IMR-90 (cell line): ENCODE results near the gene RAET1G. TPM values are rescaled to one million over a fixed set of nuclear protein-coding genes. Genes with fewer than 3 reads are reported as not detected.

ENCODE experiments used
- ATAC-seq: fragments of 200-7000 bp; cut with Tn5 transposase; 2 replicates; pipeline ENCODE4 v1.9.1; 2020; ENCODE audit warnings: low read depth, mild to moderate bottlenecking, moderate library complexity
- BruUV-seq: library from RNA; stranded (reverse); fragments of 400-500 nt; replicated peaks from 2 replicates; lab custom pipeline; 2021; lab: Mats Ljungman, UMichigan
- CTCF ChIA-PET: fragments of 300-600 bp; formaldehyde crosslinking; extraction: SDS; loops from one replicate; lab custom pipeline; 2021; ENCODE audit warnings: antibody characterized with exemption; lab: Yijun Ruan, JAX
- POLR2A ChIA-PET: fragments of 300-600 bp; sonication (Branson Sonifier 250); formaldehyde crosslinking; loops from one replicate; lab custom pipeline; 2022; ENCODE audit warnings: antibody characterized with exemption; ENCODE audit not compliant: unreplicated experiment; lab: Charles Lee
- DNase-seq: peaks from one replicate; pipeline ENCODE4 v3.0.0; 2013
- H2AFZ ChIP-seq: replicated peaks from 2 replicates; pipeline ENCODE3; 2013; ENCODE audit warnings: low read length, mild to moderate bottlenecking; ENCODE audit not compliant: poor library complexity
- H2AK5ac ChIP-seq: 2 replicates; pipeline ENCODE4 v1.6.1; 2013; ENCODE audit warnings: low read depth, low read length, inconsistent platforms
- H2AK9ac ChIP-seq: replicated peaks from 2 replicates; pipeline ENCODE3; 2013; ENCODE audit warnings: mild to moderate bottlenecking, low read depth, low read length, moderate library complexity; ENCODE audit not compliant: poor library complexity
- H2BK120ac ChIP-seq: 2 replicates; pipeline ENCODE4 v1.6.1; 2013; ENCODE audit warnings: low read depth, low read length, inconsistent platforms
- H2BK15ac ChIP-seq: 3 replicates; pipeline ENCODE4 v1.6.1; 2013; ENCODE audit warnings: low read depth, low read length, inconsistent platforms
- H2BK20ac ChIP-seq: 2 replicates; pipeline ENCODE4 v1.6.1; 2013; ENCODE audit warnings: low read depth, mild to moderate bottlenecking, inconsistent platforms, low read length, moderate library complexity
- H2BK5ac ChIP-seq: 2 replicates; pipeline ENCODE4 v1.6.1; 2013; ENCODE audit warnings: mild to moderate bottlenecking, low read depth, low read length, inconsistent platforms; ENCODE audit not compliant: poor library complexity, severe bottlenecking
- H3K14ac ChIP-seq: replicated peaks from 2 replicates; pipeline ENCODE4 v1.6.1; 2013; ENCODE audit warnings: low read depth, low read length, inconsistent platforms
- H3K18ac ChIP-seq: 2 replicates; pipeline ENCODE4 v1.6.1; 2013; ENCODE audit warnings: low read depth, low read length, control low read depth
- H3K23ac ChIP-seq: 2 replicates; pipeline ENCODE4 v1.6.1; 2013; ENCODE audit warnings: low read depth, low read length, inconsistent platforms
- H3K27ac ChIP-seq: 2 replicates; pipeline ENCODE4 v1.5.1; 2013; ENCODE audit warnings: mild to moderate bottlenecking, control low read depth, low read length; ENCODE audit not compliant: insufficient read depth
- H3K27me3 ChIP-seq: 2 replicates; pipeline ENCODE4 v1.6.1; 2013; ENCODE audit warnings: low read length; ENCODE audit not compliant: control insufficient read depth, insufficient read depth
- H3K36me3 ChIP-seq: 2 replicates; pipeline ENCODE4 v1.6.1; 2013; ENCODE audit warnings: low read length, mixed read lengths; ENCODE audit not compliant: control insufficient read depth, insufficient read depth
- H3K4ac ChIP-seq: 2 replicates; pipeline ENCODE4 v1.6.1; 2013; ENCODE audit warnings: low read depth, low read length, inconsistent platforms
- H3K4me1 ChIP-seq: 2 replicates; pipeline ENCODE4 v1.6.1; 2013; ENCODE audit warnings: low read length, mixed read lengths; ENCODE audit not compliant: control insufficient read depth, insufficient read depth
- H3K4me2 ChIP-seq: 2 replicates; pipeline ENCODE4 v1.6.1; 2013; ENCODE audit warnings: low read depth, mild to moderate bottlenecking, control low read depth, low read length, moderate library complexity
- H3K4me3 ChIP-seq: 2 replicates; pipeline ENCODE4 v1.5.1; 2013; ENCODE audit warnings: low read depth, mild to moderate bottlenecking, control low read depth, low read length, moderate library complexity; ENCODE audit not compliant: insufficient read depth
- H3K56ac ChIP-seq: 2 replicates; pipeline ENCODE4 v1.6.1; 2013; ENCODE audit warnings: low read length, inconsistent platforms; ENCODE audit not compliant: insufficient read depth; ENCODE audit errors: extremely low read depth
- H3K79me1 ChIP-seq, 2 experiments: 2 replicates each; pipeline ENCODE4 v1.6.1; 2013; ENCODE audit warnings: low read length in 2 of 2, inconsistent platforms in 1 of 2, low read depth in 1 of 2
- H3K9ac ChIP-seq: 2 replicates; pipeline ENCODE4 v1.6.1; 2013; ENCODE audit warnings: low read depth, low read length, control low read depth
- H3K9me1 ChIP-seq: 2 replicates; pipeline ENCODE4 v1.6.1; 2013; ENCODE audit warnings: low read length, inconsistent platforms; ENCODE audit not compliant: insufficient read depth
- H3K9me3 ChIP-seq: 2 replicates; pipeline ENCODE4 v1.6.1; 2013; ENCODE audit warnings: low read length; ENCODE audit not compliant: control insufficient read depth, insufficient read depth
- H4K20me1 ChIP-seq: 2 replicates; pipeline ENCODE4 v1.6.1; 2013; ENCODE audit warnings: low read length, inconsistent platforms; ENCODE audit not compliant: insufficient read depth
- H4K5ac ChIP-seq: 2 replicates; pipeline ENCODE4 v1.6.1; 2013; ENCODE audit warnings: mild to moderate bottlenecking, low read depth, low read length, control low read depth
- H4K8ac ChIP-seq, 2 experiments: 2 replicates each; pipeline ENCODE4 v1.6.1; 2013; ENCODE audit warnings: low read depth in 2 of 2, low read length in 2 of 2, control low read depth in 1 of 2, inconsistent platforms in 1 of 2
- H4K91ac ChIP-seq: 2 replicates; pipeline ENCODE4 v1.6.1; 2013; ENCODE audit warnings: low read depth, low read length, inconsistent platforms; ENCODE audit not compliant: insufficient read depth
- BHLHE40 ChIP-seq: fragments of 150-350 bp; IDR thresholded peaks from 2 replicates; pipeline ENCODE4 v1.6.1; 2016; ENCODE audit warnings: mild to moderate bottlenecking, low read depth, low read length
- CEBPB ChIP-seq: IDR thresholded peaks from 2 replicates; pipeline ENCODE4 v1.6.1; 2012; ENCODE audit warnings: low read depth, low read length, improper control_type of control experiment
- CHD1 ChIP-seq: IDR thresholded peaks from 2 replicates; pipeline ENCODE4 v1.6.1; 2012; ENCODE audit warnings: low read depth, low read length, improper control_type of control experiment
- FOS ChIP-seq: fragments of 150-350 bp; IDR thresholded peaks from 2 replicates; pipeline ENCODE4 v1.6.1; 2016; ENCODE audit warnings: low read depth, low read length
- MAFK ChIP-seq: IDR thresholded peaks from 2 replicates; pipeline ENCODE4 v1.6.1; 2012; ENCODE audit warnings: low read depth, low read length, improper control_type of control experiment
- MAZ ChIP-seq: IDR thresholded peaks from 2 replicates; pipeline ENCODE4 v1.6.1; 2012; ENCODE audit warnings: low read depth, mild to moderate bottlenecking, low read length, improper control_type of control experiment, moderate library complexity, borderline replicate concordance
- MXI1 ChIP-seq: IDR thresholded peaks from 2 replicates; pipeline ENCODE4 v1.6.1; 2012; ENCODE audit warnings: low read depth, mild to moderate bottlenecking, low read length, moderate library complexity, borderline replicate concordance
- NFE2L2 ChIP-seq: fragments of 150-350 bp; IDR thresholded peaks from 2 replicates; pipeline ENCODE4 v1.6.1; 2016; ENCODE audit warnings: low read depth, mild to moderate bottlenecking, low read length
- POLR2A ChIP-seq: IDR thresholded peaks from 2 replicates; pipeline ENCODE4 v1.6.1; 2012; ENCODE audit warnings: mild to moderate bottlenecking, low read depth, low read length
- RAD21 ChIP-seq: IDR thresholded peaks from 2 replicates; pipeline ENCODE4 v1.6.1; 2012; ENCODE audit warnings: low read length, improper control_type of control experiment
- RCOR1 ChIP-seq: IDR thresholded peaks from 2 replicates; pipeline ENCODE4 v1.6.1; 2012; ENCODE audit warnings: mild to moderate bottlenecking, low read length, improper control_type of control experiment; ENCODE audit not compliant: insufficient replicate concordance
- RFX5 ChIP-seq: IDR thresholded peaks from 2 replicates; pipeline ENCODE4 v1.8.0; 2012; ENCODE audit warnings: low read depth, mild to moderate bottlenecking, low read length, moderate library complexity
- SMC3 ChIP-seq: fragments of 150-350 bp; IDR thresholded peaks from 2 replicates; pipeline ENCODE4 v1.6.1; 2016; ENCODE audit warnings: low read depth, mild to moderate bottlenecking, antibody characterized with exemption, low read length, moderate library complexity
- WGBS, 2 experiments: methylation state at CpG; one replicate each; pipeline versions ENCODE4 v1.1.5 to v1.1.7; 2013; ENCODE audit warnings: missing lambda C conversion rate in 2 of 2; ENCODE audit not compliant: insufficient read length in 1 of 2; ENCODE audit errors: extremely low coverage in 2 of 2; 5-methylcytosine and 5-hydroxymethylcytosine counted together
- dilution Hi-C: fragments of 300-500 bp; cut with HindIII; formaldehyde crosslinking; loops from one replicate; pipeline ENCODE4 v1.14.3; 2018; ENCODE audit warnings: low sequenced_read_pairs; ENCODE audit not compliant: unreplicated experiment
- in situ Hi-C: fragments of 300-500 bp; cut with MboI; formaldehyde crosslinking; loops from 3 replicates; pipeline ENCODE4 v1.14.3; 2019; ENCODE audit warnings: low sequenced_read_pairs, inconsistent platforms, mixed read lengths
- intact Hi-C: fragments of 100-400 bp; cut with micrococcal nuclease; formaldehyde crosslinking; loops from 2 replicates; pipeline ENCODE4 v1.10.0; 2022
- polyA plus RNA-seq, 3 experiments: library from polyadenylated mRNA; depleted of rRNA; stranded (reverse); fragments of >200 nt; gene quantifications; 2 replicates each; pipeline ENCODE4 v1.2.3, GENCODE V29; 2012; ENCODE audit warnings: low replicate concordance in 1 of 3
- total RNA-seq: library from RNA; depleted of rRNA; stranded (reverse); fragments of >200 nt; gene quantifications from 2 replicates; pipeline ENCODE4 v1.2.3, GENCODE V29; 2012
- TF ChIP-seq, protein P1 (sequence below): fragments of 150-350 bp; IDR thresholded peaks from 2 replicates; pipeline ENCODE4 v1.6.1; 2017; ENCODE audit warnings: mild to moderate bottlenecking, antibody characterized with exemption, low read length, low read depth
- TF ChIP-seq, protein P2 (sequence below): conservative IDR thresholded peaks from 2 replicates; pipeline ENCODE4 v1.5.1; 2012; ENCODE audit warnings: mild to moderate bottlenecking, low read depth, low read length, improper control_type of control experiment
- TF ChIP-seq, protein P3 (sequence below): fragments of 150-350 bp; IDR thresholded peaks from 2 replicates; pipeline ENCODE4 v1.6.1; 2016; ENCODE audit warnings: low read depth, mild to moderate bottlenecking, low read length, moderate library complexity, borderline replicate concordance

The RAET1G gene
- total and polyA plus RNA-seq, 2 of the 4 experiments (the other 2 are of a cell fraction) = 1.3 to 4.2 TPM

DNA sequence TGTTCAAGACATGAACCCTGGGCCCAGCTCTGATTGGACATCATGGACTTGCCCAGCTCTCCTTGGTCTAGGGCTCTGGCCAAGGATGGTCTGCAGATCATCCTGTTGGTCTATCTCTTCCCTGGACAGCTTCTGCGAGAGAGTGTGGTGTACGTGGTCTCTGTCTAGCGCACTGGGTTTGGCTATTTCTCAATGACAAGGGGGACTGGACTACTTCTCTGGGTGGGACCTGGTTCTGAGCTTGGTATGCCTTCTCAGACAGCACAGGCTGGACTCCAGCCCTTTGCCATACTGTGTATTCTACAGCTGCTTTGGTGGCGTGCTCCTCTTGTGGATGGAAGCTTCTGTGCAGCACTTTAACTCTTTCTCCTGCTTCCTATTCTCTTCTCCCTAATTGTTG is 16.5 kb downstream of the RAET1G start:
- Histone ChIP-seq H3K9me1 (no peaks in the 10 kb centered on the region), H2BK5ac (no peak overlapping the region), H3K18ac (no peak overlapping the region), H2BK20ac (no peak overlapping the region), H2AFZ (no peak overlapping the region), H3K56ac (no peak overlapping the region), H3K4me2 (no peak overlapping the region), H3K4ac (no peak overlapping the region), H3K27me3 (peaks cover 12% of the 10 kb centered on the region), H4K20me1 (no peaks in the 10 kb centered on the region), H2BK15ac (no peak overlapping the region), H3K4me1 (no peaks in the 10 kb centered on the region), H2AK5ac (no peak overlapping the region), H2BK120ac (no peak overlapping the region), H3K23ac (no peak overlapping the region), H3K9me3 (peaks cover 12% of the 10 kb centered on the region), H4K8ac (no peak overlapping the region), H3K36me3 (no peaks in the 10 kb centered on the region), H3K4me3 (no peak overlapping the region), H4K5ac (no peak overlapping the region), H4K91ac (no peak overlapping the region), H3K79me1 (no peaks in the 10 kb centered on the region), H3K14ac (no peak overlapping the region), H2AK9ac (no peak overlapping the region), H3K27ac (no peak overlapping the region), H3K9ac (no peak overlapping the region)
- intact Hi-C loops = no loop called here
- CTCF ChIA-PET = no interaction called here
- no TSS peak for BruUV-seq
- TF ChIP-seq, protein P1, sequence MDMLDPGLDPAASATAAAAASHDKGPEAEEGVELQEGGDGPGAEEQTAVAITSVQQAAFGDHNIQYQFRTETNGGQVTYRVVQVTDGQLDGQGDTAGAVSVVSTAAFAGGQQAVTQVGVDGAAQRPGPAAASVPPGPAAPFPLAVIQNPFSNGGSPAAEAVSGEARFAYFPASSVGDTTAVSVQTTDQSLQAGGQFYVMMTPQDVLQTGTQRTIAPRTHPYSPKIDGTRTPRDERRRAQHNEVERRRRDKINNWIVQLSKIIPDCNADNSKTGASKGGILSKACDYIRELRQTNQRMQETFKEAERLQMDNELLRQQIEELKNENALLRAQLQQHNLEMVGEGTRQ = no peak
- no peak for TF ChIP-seq MXI1
- TF ChIP-seq POLR2A = no peak
- TF ChIP-seq RFX5 = no peak
- no peak for TF ChIP-seq RCOR1
- no peak for TF ChIP-seq SMC3
- no peak for TF ChIP-seq CHD1
- no peak for TF ChIP-seq CEBPB
- TF ChIP-seq BHLHE40 = no peak
- no peak for TF ChIP-seq FOS
- no peak for TF ChIP-seq RAD21
- TF ChIP-seq, protein P2, sequence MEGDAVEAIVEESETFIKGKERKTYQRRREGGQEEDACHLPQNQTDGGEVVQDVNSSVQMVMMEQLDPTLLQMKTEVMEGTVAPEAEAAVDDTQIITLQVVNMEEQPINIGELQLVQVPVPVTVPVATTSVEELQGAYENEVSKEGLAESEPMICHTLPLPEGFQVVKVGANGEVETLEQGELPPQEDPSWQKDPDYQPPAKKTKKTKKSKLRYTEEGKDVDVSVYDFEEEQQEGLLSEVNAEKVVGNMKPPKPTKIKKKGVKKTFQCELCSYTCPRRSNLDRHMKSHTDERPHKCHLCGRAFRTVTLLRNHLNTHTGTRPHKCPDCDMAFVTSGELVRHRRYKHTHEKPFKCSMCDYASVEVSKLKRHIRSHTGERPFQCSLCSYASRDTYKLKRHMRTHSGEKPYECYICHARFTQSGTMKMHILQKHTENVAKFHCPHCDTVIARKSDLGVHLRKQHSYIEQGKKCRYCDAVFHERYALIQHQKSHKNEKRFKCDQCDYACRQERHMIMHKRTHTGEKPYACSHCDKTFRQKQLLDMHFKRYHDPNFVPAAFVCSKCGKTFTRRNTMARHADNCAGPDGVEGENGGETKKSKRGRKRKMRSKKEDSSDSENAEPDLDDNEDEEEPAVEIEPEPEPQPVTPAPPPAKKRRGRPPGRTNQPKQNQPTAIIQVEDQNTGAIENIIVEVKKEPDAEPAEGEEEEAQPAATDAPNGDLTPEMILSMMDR = no peak
- no peak for TF ChIP-seq MAFK
- no peak for TF ChIP-seq MAZ
- TF ChIP-seq NFE2L2 = no peak
- TF ChIP-seq, protein P3, sequence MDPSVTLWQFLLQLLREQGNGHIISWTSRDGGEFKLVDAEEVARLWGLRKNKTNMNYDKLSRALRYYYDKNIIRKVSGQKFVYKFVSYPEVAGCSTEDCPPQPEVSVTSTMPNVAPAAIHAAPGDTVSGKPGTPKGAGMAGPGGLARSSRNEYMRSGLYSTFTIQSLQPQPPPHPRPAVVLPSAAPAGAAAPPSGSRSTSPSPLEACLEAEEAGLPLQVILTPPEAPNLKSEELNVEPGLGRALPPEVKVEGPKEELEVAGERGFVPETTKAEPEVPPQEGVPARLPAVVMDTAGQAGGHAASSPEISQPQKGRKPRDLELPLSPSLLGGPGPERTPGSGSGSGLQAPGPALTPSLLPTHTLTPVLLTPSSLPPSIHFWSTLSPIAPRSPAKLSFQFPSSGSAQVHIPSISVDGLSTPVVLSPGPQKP = no peak
- POLR2A ChIA-PET = no interaction called here
- WGBS, 2 experiments = 96% methylated on average over 3 of the region's 4 CpGs; no CpG with 5 or more reads in 1 of the 2 experiments
- in situ Hi-C loops = no loop called here
- dilution Hi-C loops = no loop called here
- no peak for ATAC-seq
- DNase-seq = no peak
